DMS53 (cell line): Measurements from ENCODE around the gene NEU2.
A peak's percentile ranks its signal among the peaks of the same experiment; 100 is the strongest.
"Not testable (repeated sequence)": the region's sequence is repeated elsewhere in the genome, so short reads cannot be mapped to it uniquely, and the experiment has no call there.

Source experiments
- DNase-seq: peaks from one replicate; lab custom pipeline; 2025; lab: John Stamatoyannopoulos, UW

NEU2 gene

GRCh38 chr2:233035426-233036161, 3.1 kb downstream of the NEU2 start:
- no peak for DNase-seq

GRCh38 chr2:233036162-233036838, 3.8 kb downstream of the NEU2 start:
- no peak for DNase-seq

- no peak for DNase-seq
Measured at GRCh38 chr2:233037078-233037477, 4.6 kb downstream of the NEU2 start.

- no peak for DNase-seq
Measured at GRCh38 chr2:233039212-233039845, 6.9 kb downstream of the NEU2 start.

- no peak for DNase-seq
Measured at GRCh38 chr2:233039846-233040530, 7.5 kb downstream of the NEU2 start.

- no peak for DNase-seq
Measured at GRCh38 chr2:233040571-233040970, 8.1 kb downstream of the NEU2 start.

GRCh38 chr2:233041722-233042323, 9.4 kb downstream of the NEU2 start:
- DNase-seq, result no peak

GRCh38 chr2:233042549-233042948, 10.1 kb downstream of the NEU2 start:
- no peak for DNase-seq

GRCh38 chr2:233044974-233045605, 12.6 kb downstream of the NEU2 start:
- DNase-seq, result no peak

- DNase-seq, result no peak
Measured at GRCh38 chr2:233047206-233047605, 14.7 kb downstream of the NEU2 start.

- DNase-seq, result no peak
Measured at GRCh38 chr2:233047667-233048066, 15.2 kb downstream of the NEU2 start.

GRCh38 chr2:233048569-233049193, 16.2 kb downstream of the NEU2 start:
- DNase-seq, result no peak

- no peak for DNase-seq
Measured at GRCh38 chr2:233049194-233049761, 16.8 kb downstream of the NEU2 start.

GRCh38 chr2:233051241-233052149, 19.0 kb downstream of the NEU2 start:
- DNase-seq, result no peak

GRCh38 chr2:233052517-233052916, 20.0 kb downstream of the NEU2 start:
- DNase-seq, result not testable (repeated sequence)

GRCh38 chr2:233053928-233054784, 21.7 kb downstream of the NEU2 start:
- peak; percentile 37 for DNase-seq

GRCh38 chr2:233055362-233055761, 22.9 kb downstream of the NEU2 start:
- DNase-seq, result no peak

GRCh38 chr2:233056961-233057605, 24.6 kb downstream of the NEU2 start:
- DNase-seq, result no peak
